Tibial artery (tissue), 4 donors: ENCODE results near the gene COX19.

Experiments used
- DNase-seq, 2 donors: peaks; one replicate each; pipeline ENCODE4 v3.0.0-alpha.2; 2019
- H3K27ac ChIP-seq, 2 donors: fragments of 200-600 bp; sonication (generic) in 1 of 2; 1 replicate in 1 of 2; 2 replicates in 1 of 2; pipeline ENCODE4 v1.5.1; 2018 to 2019; ENCODE audit warnings: mild to moderate bottlenecking in 1 of 2
- H3K27me3 ChIP-seq, 2 donors: fragments of 200-600 bp; sonication (generic) in 1 of 2; one replicate each; pipeline versions ENCODE4 v1.5.1 to v1.6.0; 2016 to 2019
- H3K36me3 ChIP-seq, 3 donors: fragments of 200-600 bp; sonication (generic) in 2 of 3; one replicate each; pipeline ENCODE4 v1.5.1; 2016 to 2019; ENCODE audit warnings: mild to moderate bottlenecking in 2 of 3
- H3K4me1 ChIP-seq, 4 donors: fragments of 200-600 bp; sonication (generic) in 2 of 4; 1 replicate in 3 of 4; 2 replicates in 1 of 4; pipeline ENCODE4 v1.5.1; 2016 to 2019
- H3K4me3 ChIP-seq, 2 donors: fragments of 200-600 bp; sonication (generic) in 1 of 2; 1 replicate in 1 of 2; 2 replicates in 1 of 2; pipeline ENCODE4 v1.5.1; 2018 to 2019; ENCODE audit warnings: mild to moderate bottlenecking in 2 of 2
- H3K9me3 ChIP-seq, 3 donors: fragments of 200-600 bp; sonication (generic) in 1 of 3; one replicate each; pipeline ENCODE4 v1.5.1; 2016 to 2019
- intact Hi-C: fragments of 100-400 bp; cut with DNase I; formaldehyde crosslinking; loops from one replicate; pipeline ENCODE4 v1.15.0; 2023; ENCODE audit warnings: low total_unique reads
- TF ChIP-seq, protein P1 (sequence below), 2 experiments: fragments of 200-600 bp in 1 of 2; fragments of 450-650 bp in 1 of 2; IDR thresholded peaks; one replicate each; pipeline ENCODE4 v1.5.1; 2017 to 2019; ENCODE audit warnings: antibody characterized with exemption in 2 of 2, mild to moderate bottlenecking in 1 of 2, moderate library complexity in 1 of 2

Gene COX19

DNA sequence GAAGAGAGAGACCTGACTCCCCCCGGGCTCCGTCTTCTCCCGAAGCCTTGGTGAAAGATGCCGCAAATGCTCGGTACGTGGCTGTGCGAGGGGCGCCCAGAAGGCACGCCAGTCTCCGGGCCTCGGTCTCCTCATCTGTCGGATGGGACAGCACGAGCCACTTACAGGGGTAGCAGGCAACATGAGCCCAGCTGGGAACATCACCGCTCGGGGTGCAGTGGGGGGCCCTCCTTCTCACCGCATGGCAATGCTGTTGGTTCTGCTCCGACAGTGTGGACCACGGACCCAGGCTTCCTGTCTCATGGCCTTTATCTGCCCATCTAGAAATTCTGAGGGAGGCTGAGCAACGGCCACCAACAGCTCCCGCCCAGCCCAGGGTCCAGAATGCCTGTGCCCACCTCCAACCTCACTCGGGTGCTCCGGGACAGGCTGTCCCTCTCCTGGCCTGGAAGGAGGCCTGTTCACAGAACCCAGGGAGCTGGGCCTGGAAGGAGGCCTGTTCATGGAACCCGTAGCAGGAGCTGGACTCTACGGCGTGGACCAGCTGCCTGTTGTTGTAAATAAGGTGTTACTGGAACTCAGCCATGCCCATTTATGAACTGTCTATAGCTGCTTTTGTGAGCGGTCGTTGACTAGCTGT is 36.7 kb downstream of the COX19 start:
- H3K4me3 ChIP-seq, result no peak overlapping the region
- peak in 1 of 2 donors; percentile 51 for DNase-seq
- no peaks in the 10 kb centered on the region for H3K9me3 ChIP-seq
- TF ChIP-seq, protein P1, sequence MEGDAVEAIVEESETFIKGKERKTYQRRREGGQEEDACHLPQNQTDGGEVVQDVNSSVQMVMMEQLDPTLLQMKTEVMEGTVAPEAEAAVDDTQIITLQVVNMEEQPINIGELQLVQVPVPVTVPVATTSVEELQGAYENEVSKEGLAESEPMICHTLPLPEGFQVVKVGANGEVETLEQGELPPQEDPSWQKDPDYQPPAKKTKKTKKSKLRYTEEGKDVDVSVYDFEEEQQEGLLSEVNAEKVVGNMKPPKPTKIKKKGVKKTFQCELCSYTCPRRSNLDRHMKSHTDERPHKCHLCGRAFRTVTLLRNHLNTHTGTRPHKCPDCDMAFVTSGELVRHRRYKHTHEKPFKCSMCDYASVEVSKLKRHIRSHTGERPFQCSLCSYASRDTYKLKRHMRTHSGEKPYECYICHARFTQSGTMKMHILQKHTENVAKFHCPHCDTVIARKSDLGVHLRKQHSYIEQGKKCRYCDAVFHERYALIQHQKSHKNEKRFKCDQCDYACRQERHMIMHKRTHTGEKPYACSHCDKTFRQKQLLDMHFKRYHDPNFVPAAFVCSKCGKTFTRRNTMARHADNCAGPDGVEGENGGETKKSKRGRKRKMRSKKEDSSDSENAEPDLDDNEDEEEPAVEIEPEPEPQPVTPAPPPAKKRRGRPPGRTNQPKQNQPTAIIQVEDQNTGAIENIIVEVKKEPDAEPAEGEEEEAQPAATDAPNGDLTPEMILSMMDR (IDR thresholded peaks at IDR 0.05), result no peak
- H3K27ac ChIP-seq, result no peak overlapping the region
- no peaks in the 10 kb centered on the region for H3K4me1 ChIP-seq
- H3K27me3 ChIP-seq, result no peaks in the 10 kb centered on the region
- H3K36me3 ChIP-seq, result no peaks in the 10 kb centered on the region
- intact Hi-C loops, result no loop called here

DNA sequence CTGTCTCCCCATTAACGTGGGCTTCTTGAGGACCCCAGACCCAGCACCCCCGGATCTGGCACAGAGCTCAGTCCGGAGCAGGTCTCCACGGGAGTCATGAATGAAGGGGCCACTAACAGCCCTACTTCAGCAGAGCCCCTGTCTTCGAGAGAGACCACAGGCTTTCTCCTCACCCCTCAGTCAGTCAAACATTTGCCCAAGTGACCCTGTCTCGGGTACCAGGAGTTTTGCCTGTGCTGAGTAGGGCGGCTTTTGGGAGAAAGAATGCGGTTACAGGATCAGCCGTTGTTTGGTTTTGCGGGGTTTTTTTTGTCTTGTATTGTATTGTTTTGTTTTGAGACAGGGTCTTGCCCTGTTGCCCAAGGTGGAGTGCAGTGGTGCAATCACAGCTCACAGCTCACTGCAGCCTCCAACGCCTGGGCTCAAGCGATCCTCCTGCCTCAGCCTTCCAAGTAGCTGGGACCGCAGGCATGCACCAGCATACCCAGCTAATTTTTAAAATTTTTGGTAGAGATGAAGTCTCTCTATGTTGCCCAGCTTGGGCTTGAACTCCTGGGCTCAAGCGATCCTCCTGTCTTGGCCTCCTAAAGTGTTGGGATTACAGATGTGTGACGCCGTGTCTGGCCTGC is 37.4 kb downstream of the COX19 start:
- no peak overlapping the region for H3K27ac ChIP-seq
- TF ChIP-seq, protein P1 (IDR thresholded peaks at IDR 0.05), result no peak
- no peaks in the 10 kb centered on the region for H3K36me3 ChIP-seq
- no peaks in the 10 kb centered on the region for H3K27me3 ChIP-seq
- no peak overlapping the region for H3K4me3 ChIP-seq
- DNase-seq, result no peak
- H3K9me3 ChIP-seq, result no peaks in the 10 kb centered on the region
- H3K4me1 ChIP-seq, result no peaks in the 10 kb centered on the region
- intact Hi-C loops, result no loop called here

DNA sequence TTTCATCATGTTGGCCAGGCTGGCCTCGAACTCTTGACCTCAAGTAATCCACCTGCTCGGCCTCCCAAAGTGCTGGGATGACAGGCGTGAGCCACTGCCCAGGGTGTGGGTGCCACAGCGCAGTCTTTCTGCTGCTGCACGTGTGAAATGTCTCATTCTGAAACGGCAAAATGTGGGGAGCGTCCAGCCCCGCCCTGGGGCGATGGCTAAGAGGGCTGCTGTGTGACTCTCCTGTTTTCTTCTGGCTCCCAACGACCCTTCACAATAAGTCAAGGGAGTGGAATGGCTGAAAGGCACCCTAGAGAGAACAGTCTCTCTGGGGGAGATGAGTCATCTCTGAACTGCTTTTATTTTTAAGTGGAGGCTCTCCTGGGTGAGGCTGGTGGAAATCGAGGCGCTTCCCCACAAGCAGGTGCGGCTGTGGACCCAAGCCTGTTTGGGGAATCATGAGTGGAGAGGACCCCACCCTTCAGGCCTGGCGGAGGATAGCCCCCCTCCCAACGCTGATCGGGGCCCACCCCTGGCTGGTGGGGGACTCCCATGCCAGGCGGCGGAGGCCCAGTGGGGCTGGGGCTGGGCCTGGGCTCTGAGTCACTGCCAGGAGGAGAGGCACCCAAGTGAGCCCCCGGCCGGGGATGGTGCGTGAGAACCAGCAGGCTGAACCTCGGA is 38.8 kb downstream of the COX19 start:
- DNase-seq, result peak in 1 of 2 donors; percentile 60
- Histone ChIP-seq H3K9me3 (no peaks in the 10 kb centered on the region), H3K27ac (no peak overlapping the region), H3K36me3 (no peaks in the 10 kb centered on the region), H3K4me1 (no peaks in the 10 kb centered on the region), H3K27me3 (no peaks in the 10 kb centered on the region), H3K4me3 (no peak overlapping the region)
- intact Hi-C loops, result no loop called here
- TF ChIP-seq, protein P1 (IDR thresholded peaks at IDR 0.05), result no peak

DNA sequence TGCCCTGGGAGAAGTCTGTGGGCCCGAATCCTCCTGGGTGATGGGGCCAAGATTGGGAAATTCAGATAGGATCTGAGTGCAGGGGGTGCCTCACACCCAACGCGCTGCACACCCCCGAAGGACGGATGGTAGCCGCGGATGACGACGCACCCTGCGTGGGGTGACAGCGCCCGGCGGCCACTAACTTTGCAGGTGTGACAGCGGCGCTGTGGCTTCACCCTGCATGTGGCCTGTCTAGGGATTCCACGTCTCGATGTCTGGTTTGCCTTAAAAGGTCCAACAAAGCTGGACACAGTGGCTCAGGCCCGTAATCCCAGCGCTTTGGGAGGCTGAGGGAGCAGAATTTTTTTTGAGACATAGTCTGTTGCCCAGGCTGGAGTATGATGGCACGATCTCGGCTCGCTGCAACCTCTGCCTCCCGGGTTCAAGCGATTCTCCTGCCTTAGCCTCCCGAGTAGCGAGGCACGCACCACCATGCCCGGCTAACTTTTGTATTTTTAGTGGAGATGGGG is 39.4 kb downstream of the COX19 start:
- no peak overlapping the region for H3K4me3 ChIP-seq
- H3K36me3 ChIP-seq, result no peaks in the 10 kb centered on the region
- TF ChIP-seq, protein P1 (IDR thresholded peaks at IDR 0.05), result no peak
- H3K4me1 ChIP-seq, result no peaks in the 10 kb centered on the region
- H3K27ac ChIP-seq, result no peak overlapping the region
- no peaks in the 10 kb centered on the region for H3K27me3 ChIP-seq
- peak in 1 of 2 donors; percentile 49 for DNase-seq
- H3K9me3 ChIP-seq, result no peaks in the 10 kb centered on the region
- intact Hi-C loops, result no loop called here

DNA sequence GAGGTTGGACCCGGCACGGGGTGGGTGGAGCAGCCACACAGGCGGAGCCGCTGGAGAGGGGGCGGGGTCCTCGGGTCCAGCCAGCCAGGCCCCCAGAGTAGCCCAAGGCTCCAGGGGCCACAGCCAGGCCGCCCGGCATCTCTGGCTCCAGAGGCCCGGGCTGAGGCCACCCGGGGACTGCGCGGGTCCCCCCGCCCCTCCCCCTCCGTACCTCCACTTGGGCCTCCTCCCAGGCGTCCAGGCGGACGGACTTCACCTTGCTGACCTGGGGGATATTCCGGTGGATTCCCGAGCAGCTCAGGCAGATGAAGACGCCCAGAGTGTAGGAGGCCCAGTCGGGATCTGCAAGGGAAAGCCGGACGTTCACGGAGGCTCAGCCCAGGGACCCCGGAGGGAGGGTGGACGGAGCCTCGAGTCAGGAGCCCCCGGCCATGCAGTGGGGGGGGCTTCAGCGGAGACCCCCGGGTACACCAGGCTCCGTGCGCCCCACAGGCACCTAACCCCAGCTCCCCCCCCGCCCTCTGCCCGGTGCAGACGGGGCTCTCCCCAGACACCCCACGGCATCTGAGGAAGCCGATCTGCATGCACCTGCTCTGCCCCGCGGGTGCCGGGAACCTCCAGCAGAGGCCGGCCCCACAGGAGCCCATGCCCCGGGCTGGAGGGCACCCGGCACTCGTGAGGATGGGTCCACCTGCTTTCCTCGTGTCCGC is 40.0 kb downstream of the COX19 start:
- Histone ChIP-seq H3K27ac (no peak overlapping the region), H3K9me3 (no peaks in the 10 kb centered on the region), H3K4me3 (no peak overlapping the region), H3K27me3 (no peaks in the 10 kb centered on the region), H3K4me1 (no peaks in the 10 kb centered on the region), H3K36me3 (no peaks in the 10 kb centered on the region)
- TF ChIP-seq, protein P1 (IDR thresholded peaks at IDR 0.05), result no peak
- peak in 1 of 2 donors; percentile 60 for DNase-seq
- intact Hi-C loops, result no loop called here
